Activated naive CD4-positive, alpha-beta T cell (primary cell): ENCODE measurements around the gene NTN3.

Source experiments
- DNase-seq, 4 experiments: peaks; one replicate each; lab custom pipeline; 2025; lab: John Stamatoyannopoulos, UW

NTN3 gene

DNA sequence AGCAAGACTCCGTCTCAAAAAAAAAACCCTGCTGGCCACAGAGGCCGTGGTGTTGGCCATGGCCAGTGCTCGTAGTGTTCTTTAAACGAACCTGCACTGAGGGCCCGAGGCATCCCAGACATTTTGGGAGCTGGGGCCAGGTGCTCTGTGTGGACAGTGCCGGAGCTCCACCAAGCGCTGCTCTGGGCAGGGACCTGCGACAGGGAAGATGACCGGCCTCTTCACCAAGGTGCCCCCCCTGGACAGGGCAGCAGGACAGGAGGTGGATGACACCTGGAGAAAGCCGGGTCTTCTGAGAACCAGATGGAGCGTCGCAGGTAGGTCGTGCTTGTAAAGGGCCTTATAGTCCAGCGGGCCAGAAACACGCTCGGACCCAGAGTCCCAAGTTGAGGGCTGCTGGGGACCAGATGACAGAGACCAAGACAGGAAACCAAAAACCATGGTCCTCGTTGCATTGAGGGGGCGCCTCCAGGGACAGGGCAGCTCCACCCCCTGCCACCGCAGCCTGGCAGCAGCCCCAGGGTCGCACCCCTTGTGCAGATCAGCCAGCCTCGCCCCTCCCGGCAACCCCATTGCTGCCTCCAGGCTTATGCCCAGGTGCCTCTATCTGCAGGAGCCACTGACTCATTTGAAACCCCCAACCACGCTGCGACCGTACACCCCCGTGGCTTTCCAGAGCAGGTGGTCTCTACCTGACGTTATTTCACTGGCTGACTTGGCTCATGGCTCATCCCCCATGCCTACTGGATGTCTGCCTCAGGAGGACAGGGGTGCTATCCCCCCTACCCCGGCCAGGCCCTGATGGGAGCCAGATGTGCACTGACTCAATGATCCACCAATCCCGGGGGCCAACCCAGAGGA lies 4.2 kb upstream of the NTN3 start:
- DNase-seq = no peak

DNA sequence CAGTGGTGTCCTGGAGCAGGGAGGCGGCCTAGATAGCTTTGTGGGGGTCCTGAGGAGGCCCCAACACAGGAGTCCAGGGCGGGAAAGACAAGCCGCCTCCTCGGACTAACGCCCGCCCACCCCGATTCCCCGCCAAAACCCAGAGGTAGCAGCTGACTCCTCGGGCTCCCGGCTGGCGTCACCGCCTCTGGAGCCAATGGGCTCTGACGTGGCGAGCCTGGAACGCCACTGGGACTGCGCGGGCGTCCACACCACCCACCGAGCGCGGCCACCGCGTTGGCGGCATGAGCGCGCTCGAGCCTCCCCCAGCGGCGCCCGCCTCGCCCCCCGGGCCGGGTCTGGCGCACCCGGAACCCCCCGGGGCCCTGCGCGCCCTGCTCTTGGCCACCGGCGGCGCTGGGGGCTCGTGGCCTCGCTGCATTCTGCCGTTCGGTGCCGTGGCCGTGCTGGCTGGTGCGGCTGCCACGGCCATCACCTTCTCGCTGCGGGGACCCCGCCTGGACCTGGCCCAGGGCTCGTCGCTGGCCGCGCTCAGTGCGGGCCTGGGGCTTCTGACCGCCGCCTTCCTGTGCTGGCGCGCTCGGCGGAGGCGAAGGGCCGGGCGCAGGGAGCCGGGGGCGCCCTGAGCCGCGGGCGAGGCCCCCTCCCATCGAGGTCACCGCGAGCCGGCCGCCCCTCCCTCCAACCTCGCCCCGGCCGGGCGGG lies 3.4 kb upstream of the NTN3 start:
- no peak for DNase-seq

DNA sequence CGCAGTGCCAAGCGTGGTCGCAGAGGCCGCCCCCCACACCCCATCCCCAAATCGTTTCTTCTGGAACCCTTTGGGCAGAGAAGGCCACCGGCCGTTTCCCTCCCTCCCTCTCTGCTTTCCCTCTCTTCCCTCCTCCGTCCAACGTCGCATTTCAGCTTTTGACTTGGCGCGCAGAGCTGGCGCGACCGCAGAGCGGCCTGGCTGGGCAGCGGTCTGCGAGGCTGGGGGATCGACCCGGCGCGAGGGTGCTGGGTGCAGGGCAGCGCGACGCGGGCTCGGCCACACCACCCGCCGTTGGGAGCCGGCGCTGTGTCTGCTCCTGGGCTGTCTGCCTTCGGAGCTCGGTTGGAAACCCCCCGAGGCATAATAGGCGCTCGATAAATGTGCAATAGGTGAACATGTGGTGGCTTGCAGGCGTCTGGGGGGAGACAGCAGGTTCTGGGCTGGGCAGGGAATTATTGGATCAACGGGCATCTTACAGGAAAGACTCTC lies 2.8 kb upstream of the NTN3 start:
- no peak for DNase-seq

DNA sequence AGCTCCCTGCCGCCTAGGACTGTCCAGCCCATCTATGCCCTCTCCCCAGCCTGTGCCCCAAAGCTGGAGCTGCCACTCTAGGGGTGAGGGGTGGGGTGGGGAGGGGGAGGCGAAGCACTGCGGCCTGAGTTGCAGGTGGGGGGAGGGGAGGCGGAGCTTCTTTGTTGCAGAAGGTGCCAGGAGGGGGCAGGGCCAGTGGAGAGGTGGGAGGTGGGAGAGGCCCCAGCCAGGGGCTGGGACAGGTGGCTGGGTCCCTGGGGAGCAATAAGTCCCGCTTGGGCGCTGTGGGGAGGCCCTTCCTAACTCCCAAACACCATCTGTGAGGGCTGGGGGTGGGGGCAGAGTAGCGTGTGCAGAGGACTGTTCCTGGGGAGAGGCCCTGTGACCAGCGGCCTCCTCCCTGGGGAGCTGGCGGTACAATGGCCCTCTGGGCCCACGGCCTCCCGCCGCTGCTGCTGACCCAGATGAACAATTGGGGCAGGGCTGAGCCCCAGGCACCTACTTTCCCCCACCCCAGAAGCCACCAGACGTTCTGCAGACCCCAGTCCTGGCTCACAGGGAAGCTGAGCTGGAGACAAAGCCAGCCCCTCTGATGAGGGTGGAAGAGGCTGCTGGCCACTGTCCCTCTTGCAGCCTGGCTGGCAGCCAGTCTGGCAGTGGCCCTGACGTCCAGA lies 2.2 kb upstream of the NTN3 start:
- no peak for DNase-seq

DNA sequence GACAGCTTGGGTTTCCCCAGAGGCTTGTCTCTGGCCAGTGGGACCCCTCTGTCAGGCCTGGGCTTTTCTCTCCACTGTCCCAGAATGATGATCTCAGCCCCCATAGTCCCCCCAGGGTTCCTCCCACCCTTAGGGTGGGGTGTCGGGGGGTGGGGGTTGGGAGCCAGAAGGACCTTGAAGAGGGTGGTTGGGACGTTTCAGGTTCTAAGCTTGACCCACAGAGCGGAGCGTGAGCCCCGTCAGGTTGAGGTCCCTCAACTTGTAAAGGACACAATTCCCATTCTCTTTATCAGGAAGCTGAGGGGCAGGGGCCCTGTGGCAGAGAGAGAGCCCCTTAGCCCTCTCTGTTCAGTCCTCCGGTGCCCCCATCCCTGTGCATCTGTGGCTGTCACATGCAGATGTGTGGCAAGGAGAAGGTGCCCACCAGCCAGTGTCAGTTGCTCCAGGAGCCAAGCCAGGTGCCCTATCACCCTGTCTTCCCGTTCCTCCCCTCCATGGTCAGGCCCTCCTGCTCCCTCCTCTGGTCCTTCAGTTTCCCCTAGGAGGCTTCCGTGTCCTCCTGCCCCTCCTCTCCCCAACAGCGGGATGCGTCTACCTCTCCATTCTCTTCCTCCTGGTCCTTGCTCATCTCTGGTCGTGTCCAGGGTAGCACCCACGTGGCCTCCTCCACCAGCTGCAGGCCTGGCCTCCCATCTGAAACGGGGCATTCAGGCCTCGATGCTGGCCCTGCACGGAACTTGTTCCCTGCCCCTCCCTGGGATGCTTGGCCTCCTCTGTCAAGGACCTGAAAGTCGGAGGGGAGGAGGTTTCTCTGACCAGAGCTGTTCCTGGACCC lies 1.5 kb upstream of the NTN3 start:
- DNase-seq = no peak

DNA sequence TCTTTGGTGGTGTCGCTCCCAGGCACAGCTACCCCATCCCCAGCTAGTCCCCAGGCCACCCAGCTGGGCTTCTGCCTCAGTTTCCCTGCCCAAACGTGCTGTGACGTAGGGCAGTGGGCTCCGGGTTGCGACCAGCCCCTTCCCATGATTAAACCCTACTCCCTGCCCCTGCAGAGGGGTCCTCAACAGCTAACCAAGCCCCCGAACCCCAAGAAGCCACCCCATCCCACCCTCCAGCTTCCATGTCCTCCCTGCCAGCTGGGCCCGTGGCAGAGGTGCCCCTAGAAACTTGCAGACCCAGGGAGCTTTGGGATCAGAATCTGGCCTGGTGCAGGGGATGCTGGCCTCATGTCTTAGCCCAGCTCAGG lies 879 bp upstream of the NTN3 start:
- no peak for DNase-seq

DNA sequence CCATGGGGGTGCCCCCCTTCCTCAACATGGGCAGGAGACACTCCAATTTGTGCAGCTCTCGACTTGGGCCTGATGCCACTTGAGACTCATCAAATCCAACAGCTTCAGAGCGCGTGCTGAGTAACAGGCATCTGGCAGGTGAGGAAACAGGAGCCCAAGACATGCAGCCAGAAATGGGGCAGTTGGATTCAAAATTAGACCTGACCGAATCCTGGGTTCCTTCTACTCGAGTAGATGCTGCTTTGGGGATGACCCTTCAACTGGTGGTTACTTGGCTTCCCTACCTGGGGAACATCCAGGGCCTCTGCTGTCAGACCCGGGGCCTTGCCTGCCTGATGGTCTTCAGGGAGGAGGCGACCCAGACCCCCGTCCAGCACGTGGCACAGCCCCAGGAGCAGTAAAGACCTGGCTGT lies 488 bp upstream of the NTN3 start:
- no peak for DNase-seq

DNA sequence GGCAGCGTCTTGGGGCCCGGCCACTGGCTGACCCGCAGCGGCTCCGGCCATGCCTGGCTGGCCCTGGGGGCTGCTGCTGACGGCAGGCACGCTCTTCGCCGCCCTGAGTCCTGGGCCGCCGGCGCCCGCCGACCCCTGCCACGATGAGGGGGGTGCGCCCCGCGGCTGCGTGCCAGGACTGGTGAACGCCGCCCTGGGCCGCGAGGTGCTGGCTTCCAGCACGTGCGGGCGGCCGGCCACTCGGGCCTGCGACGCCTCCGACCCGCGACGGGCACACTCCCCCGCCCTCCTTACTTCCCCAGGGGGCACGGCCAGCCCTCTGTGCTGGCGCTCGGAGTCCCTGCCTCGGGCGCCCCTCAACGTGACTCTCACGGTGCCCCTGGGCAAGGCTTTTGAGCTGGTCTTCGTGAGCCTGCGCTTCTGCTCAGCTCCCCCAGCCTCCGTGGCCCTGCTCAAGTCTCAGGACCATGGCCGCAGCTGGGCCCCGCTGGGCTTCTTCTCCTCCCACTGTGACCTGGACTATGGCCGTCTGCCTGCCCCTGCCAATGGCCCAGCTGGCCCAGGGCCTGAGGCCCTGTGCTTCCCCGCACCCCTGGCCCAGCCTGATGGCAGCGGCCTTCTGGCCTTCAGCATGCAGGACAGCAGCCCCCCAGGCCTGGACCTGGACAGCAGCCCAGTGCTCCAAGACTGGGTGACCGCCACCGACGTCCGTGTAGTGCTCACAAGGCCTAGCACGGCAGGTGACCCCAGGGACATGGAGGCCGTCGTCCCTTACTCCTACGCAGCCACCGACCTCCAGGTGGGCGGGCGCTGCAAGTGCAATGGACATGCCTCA lies 773 bp downstream of the NTN3 start:
- no peak for DNase-seq

DNA sequence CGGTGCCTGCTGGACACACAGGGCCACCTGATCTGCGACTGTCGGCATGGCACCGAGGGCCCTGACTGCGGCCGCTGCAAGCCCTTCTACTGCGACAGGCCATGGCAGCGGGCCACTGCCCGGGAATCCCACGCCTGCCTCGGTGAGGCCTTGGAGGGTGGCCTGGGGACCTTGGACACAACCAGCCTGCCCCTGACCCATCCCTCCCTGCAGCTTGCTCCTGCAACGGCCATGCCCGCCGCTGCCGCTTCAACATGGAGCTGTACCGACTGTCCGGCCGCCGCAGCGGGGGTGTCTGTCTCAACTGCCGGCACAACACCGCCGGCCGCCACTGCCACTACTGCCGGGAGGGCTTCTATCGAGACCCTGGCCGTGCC lies 1.4 kb downstream of the NTN3 start:
- no peak for DNase-seq

DNA sequence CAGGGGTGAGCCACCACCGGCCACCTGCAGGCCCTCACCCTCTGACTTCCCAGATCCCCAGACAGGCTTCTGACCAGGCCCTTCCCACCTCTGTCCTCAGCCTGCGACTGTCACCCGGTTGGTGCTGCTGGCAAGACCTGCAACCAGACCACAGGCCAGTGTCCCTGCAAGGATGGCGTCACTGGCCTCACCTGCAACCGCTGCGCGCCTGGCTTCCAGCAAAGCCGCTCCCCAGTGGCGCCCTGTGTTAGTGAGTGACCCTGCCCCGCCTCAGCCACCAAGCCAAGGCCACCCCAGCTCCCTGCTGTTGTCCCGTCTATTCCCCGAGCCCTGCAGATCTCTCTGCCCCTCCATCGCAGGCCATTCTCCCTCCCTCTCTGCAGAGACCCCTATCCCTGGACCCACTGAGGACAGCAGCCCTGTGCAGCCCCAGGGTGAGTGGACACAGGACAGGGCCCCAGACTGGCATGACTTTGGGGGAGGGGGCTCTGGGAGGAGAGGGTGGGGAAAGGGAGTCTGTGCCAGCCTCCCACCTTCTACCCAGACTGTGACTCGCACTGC lies 1.9 kb downstream of the NTN3 start:
- no peak for DNase-seq

DNA sequence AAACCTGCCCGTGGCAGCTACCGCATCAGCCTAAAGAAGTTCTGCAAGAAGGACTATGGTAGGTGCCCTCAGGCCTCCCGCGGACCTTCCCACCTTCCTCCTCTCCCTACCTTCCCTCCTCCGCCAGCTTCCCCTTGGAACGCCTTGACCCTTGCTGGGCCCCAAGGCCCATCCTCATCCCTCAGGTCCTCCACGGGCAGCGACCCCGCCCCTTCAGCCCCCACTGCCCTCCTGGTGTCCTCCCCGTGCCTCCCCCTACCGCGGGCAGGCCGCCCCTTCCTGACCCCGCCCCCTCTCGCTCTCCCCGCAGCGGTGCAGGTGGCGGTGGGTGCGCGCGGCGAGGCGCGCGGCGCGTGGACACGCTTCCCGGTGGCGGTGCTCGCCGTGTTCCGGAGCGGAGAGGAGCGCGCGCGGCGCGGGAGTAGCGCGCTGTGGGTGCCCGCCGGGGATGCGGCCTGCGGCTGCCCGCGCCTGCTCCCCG lies 2.4 kb downstream of the NTN3 start:
- peak in 1 of 4 experiments; percentile 31 for DNase-seq

DNA sequence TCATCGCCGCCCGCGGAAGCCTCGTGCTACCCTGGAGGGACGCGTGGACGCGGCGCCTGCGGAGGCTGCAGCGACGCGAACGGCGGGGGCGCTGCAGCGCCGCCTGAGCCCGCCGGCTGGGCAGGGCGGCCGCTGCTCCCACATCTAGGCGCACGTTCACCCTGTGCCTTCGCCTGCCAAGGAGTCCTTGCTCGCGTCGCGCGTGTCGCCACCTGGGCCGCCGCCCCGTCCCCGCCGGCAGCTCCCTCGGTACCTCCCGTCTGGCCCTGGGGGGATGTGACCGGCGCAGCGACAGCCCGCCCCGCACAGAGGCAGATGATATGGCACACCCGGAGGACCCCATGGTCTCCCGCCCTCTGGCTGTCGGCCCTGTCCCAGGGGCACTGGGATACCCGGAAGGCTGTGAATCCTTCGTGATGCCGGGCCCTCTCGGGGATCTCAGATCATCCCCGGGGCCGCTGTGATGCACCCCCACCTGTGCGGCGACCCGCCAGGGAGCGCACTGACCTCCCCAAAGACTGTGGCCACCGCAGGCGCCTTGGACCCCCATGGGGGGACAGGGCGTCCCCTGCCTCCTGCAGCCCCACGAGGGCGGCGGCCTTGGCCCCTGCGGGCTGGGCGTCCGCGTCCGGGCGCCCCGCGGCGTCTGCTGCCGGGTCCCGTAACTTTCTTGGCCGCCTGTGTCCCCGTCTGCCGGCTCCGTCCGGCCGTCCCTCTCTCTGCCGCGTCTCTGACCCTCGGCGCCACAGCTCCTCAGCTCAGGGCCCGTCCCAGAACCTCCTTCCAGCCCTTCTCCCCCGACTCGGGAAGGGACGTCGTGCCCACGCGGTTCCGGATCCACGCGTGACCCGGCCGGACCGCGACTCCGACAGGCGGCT lies 3.1 kb downstream of the NTN3 start:
- peak in 2 of 4 experiments; percentile 38 to 53 for DNase-seq

DNA sequence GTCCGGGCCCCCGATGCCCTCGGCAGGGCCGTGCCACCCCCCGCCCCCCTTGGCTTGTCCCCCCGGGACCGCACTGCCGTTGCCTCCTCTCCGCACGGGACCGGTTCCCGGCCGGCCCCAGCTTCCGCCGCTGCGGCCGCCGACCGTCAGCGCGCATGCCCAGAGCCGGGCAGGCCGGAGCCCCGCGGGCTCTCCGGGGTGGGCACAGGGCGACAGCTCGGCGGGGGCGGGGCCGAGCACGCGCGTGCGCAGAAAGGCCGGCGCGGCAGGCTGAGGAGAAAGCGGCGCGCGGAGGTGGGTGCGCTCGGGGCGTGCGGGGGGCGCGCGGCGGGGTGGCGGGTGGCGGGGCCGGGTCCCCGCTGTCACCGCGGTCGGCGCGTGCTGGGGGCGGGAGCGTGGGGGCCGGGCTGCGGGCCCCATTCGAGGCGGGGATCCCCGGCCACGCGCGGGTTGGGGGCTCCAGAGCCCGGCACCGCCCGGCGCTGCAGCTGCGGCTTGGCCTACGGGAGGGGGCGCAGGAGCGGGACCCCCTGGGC lies 3.8 kb downstream of the NTN3 start, which contains the start of gene TBC1D24:
Gene TBC1D24, plus strand, starts transcription at position 251 of the 536 bp plus-strand sequence. CDS start 21,022 bp downstream, outside the sequence.
- DNase-seq = peak; percentile 23 to 69 (median 43)

DNA sequence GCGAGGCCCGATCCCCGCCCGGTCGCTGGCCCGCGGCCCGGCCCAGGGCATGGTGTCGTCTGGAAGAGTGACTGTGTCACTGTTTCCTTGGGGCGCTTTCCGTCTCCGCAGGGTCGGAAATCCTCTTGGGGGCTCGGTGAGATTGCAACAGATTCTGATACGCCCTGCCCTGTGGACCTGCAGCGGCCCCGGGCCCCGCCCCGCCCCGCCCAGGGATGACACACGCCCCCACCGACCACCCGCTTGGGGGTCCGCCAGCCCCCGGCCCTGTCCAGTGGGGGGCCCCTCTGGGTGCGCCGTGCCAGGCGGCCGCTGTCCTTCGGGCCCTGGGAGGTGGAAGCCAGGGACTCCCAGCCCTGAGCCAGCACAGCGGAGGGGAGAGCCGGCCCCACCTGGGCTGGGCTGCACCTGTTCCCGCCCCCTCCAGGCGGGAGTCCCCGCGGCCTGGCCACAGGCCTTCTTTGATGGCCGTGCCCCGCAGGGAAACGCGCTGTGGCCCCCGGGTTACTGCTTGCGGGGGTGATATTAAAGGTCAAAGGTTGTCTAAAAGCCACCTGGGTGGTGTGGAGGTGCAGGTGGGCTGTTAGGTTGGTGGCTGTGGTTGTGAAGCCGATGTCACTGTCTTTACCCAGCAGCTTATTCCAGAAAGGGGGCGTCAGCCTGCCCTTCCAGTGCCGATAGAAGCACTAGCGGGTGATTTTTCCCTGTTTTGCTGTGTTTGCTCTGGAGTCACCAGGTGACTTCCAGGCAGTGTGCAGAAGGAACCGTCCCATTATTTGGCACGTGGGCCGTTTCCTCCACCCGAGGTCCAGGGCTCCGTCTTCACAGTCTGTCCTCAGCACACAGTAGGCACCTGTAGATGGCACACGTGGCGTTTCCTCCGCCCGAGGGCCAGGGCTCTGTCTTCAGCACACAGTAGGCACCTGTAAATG lies 4.6 kb downstream of the NTN3 start:
- no peak for DNase-seq

DNA sequence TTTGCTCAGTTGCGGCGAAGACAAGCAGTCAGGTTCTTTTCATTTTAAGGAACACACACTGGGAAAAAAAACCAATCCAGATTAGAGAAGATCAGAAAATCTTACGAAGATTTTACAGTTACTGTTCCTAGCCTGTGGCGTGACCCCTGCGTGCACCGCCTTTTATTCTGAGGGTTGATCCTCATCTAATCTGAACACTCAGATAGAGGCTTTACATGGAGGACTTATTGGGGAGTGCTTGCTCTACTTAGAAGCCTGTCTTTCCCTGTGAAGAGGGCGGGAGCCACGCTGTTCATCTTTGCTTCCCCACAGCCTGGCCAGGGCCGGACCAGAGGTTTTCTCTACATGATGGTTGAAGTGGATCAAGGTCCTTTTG lies 5.2 kb downstream of the NTN3 start:
- DNase-seq = no peak

DNA sequence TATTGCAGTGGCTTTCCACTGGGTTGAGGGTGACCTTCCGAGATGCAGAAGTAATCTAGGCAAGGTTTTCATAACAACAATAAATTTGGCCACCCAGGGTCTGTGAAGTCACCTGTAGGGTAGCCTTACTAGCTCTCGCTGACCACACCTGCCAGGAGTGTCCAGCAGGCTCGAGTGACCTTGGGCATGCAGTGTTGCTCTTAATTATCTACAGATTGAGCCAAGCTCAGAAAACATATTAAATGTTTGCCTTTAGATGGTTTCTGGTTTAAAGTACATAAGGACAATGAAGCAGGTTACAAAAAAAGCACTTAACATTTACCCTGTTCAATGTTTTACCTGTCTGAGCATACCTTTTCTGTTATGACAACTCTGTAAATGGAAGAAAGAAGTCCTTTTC lies 5.6 kb downstream of the NTN3 start:
- DNase-seq = no peak

DNA sequence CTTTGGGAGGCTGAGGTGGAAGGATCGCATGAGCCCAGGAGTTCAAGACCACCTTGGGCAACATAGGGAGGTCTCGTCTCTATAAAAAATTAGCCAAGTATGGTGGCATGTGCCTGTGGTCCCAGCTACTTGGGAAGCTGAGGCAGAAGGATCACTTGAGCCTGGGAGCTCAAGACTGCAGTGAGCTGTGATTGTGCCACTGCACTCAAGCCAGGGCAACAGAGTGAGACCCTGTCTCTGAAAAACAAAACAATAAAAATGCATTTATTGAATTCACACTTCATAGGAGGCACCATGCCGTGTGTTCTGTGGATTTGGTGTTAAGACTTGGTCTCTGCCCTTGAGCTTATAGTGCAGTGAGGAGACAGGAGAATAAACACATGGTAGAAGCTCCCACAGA lies 6.2 kb downstream of the NTN3 start:
- DNase-seq = no peak

DNA sequence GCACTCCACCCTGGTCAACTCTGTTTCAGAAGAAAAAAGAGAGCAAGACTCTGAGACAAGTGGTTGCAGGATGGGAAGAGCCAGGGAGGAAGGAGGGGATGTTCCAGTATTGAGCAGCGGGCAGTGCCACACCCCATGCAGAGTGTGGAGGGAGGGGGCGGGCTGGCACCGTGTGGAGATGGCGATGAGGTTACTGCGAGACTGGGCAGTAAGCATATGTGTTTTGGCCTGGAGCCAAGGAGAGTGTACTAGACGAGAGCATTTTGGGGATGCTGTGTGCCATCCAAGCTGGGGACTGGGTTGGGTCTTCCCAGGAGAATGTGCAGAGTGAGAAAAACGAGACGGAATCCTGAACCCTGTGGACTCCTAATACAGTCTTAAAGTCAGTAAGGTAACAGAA lies 7.2 kb downstream of the NTN3 start:
- DNase-seq = no peak
